GM19351 (cell line): Measurements from ENCODE around the gene RAD9A.
"Not testable (repeated sequence)": the region's sequence is repeated elsewhere in the genome, so short reads cannot be mapped to it uniquely, and the experiment has no call there.

Experiments
- ATAC-seq: cut with Tn5 transposase; IDR thresholded peaks from one replicate; pipeline ENCODE4 v1.9.1; 2021; ENCODE audit warnings: mild to moderate bottlenecking, moderate library complexity; ENCODE audit not compliant: unreplicated experiment

The RAD9A gene

GRCh38 chr11:67421430-67422031 lies 29.7 kb downstream of the RAD9A start:
- ATAC-seq = peak; percentile 6

GRCh38 chr11:67422891-67423290 lies 31.1 kb downstream of the RAD9A start:
- no peak for ATAC-seq

- no peak for ATAC-seq
Observed at GRCh38 chr11:67423466-67423865, 31.7 kb downstream of the RAD9A start.

- ATAC-seq = no peak
Observed at GRCh38 chr11:67423891-67424613, 32.3 kb downstream of the RAD9A start.

GRCh38 chr11:67427364-67427859 lies 35.6 kb downstream of the RAD9A start:
- ATAC-seq = not testable (repeated sequence)

- ATAC-seq = peak; percentile 80
Observed at GRCh38 chr11:67428052-67429001, 36.5 kb downstream of the RAD9A start, which contains the start of gene RPS6KB2. TSS of gene RPS6KB2 (plus strand) at chr11:67428494. CDS start at chr11:67428546, 52 bp downstream.

- ATAC-seq = no peak
Observed at GRCh38 chr11:67429038-67429668, 37.4 kb downstream of the RAD9A start.

GRCh38 chr11:67429722-67430121 lies 37.9 kb downstream of the RAD9A start:
- no peak for ATAC-seq

GRCh38 chr11:67431346-67432249 lies 39.8 kb downstream of the RAD9A start:
- no peak for ATAC-seq

- ATAC-seq = no peak
Observed at GRCh38 chr11:67432655-67433349, 41.0 kb downstream of the RAD9A start.

GRCh38 chr11:67433536-67434394 lies 42.0 kb downstream of the RAD9A start:
- no peak for ATAC-seq

GRCh38 chr11:67434395-67434881 lies 42.7 kb downstream of the RAD9A start:
- no peak for ATAC-seq

- ATAC-seq = no peak
Observed at GRCh38 chr11:67435031-67435726, 43.4 kb downstream of the RAD9A start.

GRCh38 chr11:67435727-67436458 lies 44.1 kb downstream of the RAD9A start:
- no peak for ATAC-seq

GRCh38 chr11:67436459-67437081 lies 44.8 kb downstream of the RAD9A start:
- peak; percentile 47 for ATAC-seq

- no peak for ATAC-seq
Observed at GRCh38 chr11:67437082-67437808, 45.5 kb downstream of the RAD9A start, which contains the start of gene PTPRCAP. TSS of gene PTPRCAP (minus strand) at chr11:67437682. CDS start at chr11:67437619, 63 bp downstream.
